Panc1 (cell line): Measurements from ENCODE around the gene NPY4R.
"Not testable (repeated sequence)": the region's sequence is repeated elsewhere in the genome, so short reads cannot be mapped to it uniquely, and the experiment has no call there.

Experiments
- POLR2AphosphoS5 ChIP-seq: IDR thresholded peaks from 2 replicates; pipeline ENCODE4 v1.6.1; 2012; ENCODE audit warnings: mild to moderate bottlenecking, low read depth, low read length, moderate library complexity
- TF ChIP-seq, protein P1 (sequence below): fragments of 450-650 bp; IDR thresholded peaks from 2 replicates; pipeline ENCODE4 v1.5.1; 2017; ENCODE audit warnings: mild to moderate bottlenecking
- TF ChIP-seq, protein P2 (sequence below), 2 experiments: IDR thresholded peaks; 2 replicates each; pipeline ENCODE4 v1.6.1; 2011 to 2012; ENCODE audit warnings: low read depth in 2 of 2, control low read depth in 1 of 2, low read length in 1 of 2, mild to moderate bottlenecking in 1 of 2, moderate library complexity in 1 of 2; ENCODE audit not compliant: insufficient read depth in 1 of 2

DNA sequence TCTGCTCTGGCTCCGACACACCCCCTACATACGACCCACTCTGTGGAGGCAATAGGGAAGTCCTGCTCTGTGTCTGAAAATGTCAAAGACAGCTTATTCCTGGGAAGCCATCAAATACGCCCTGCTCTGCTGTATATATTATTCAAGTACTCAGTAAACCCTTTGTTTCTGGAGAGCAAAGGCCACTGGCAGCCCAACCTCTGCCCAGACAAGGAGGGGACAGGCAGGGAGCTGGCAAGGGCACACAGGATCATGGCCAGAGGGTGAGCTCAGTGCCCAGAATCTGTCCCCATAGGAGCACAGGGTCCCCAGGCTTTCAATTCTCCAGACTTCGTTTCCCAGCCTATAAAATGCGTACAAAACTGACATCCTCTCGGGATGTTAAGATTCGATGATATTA lies 47.0 kb upstream of the NPY4R start:
- TF ChIP-seq, protein P1, sequence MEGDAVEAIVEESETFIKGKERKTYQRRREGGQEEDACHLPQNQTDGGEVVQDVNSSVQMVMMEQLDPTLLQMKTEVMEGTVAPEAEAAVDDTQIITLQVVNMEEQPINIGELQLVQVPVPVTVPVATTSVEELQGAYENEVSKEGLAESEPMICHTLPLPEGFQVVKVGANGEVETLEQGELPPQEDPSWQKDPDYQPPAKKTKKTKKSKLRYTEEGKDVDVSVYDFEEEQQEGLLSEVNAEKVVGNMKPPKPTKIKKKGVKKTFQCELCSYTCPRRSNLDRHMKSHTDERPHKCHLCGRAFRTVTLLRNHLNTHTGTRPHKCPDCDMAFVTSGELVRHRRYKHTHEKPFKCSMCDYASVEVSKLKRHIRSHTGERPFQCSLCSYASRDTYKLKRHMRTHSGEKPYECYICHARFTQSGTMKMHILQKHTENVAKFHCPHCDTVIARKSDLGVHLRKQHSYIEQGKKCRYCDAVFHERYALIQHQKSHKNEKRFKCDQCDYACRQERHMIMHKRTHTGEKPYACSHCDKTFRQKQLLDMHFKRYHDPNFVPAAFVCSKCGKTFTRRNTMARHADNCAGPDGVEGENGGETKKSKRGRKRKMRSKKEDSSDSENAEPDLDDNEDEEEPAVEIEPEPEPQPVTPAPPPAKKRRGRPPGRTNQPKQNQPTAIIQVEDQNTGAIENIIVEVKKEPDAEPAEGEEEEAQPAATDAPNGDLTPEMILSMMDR = not testable (repeated sequence)
- TF ChIP-seq POLR2AphosphoS5 = not testable (repeated sequence)
- TF ChIP-seq, protein P2, sequence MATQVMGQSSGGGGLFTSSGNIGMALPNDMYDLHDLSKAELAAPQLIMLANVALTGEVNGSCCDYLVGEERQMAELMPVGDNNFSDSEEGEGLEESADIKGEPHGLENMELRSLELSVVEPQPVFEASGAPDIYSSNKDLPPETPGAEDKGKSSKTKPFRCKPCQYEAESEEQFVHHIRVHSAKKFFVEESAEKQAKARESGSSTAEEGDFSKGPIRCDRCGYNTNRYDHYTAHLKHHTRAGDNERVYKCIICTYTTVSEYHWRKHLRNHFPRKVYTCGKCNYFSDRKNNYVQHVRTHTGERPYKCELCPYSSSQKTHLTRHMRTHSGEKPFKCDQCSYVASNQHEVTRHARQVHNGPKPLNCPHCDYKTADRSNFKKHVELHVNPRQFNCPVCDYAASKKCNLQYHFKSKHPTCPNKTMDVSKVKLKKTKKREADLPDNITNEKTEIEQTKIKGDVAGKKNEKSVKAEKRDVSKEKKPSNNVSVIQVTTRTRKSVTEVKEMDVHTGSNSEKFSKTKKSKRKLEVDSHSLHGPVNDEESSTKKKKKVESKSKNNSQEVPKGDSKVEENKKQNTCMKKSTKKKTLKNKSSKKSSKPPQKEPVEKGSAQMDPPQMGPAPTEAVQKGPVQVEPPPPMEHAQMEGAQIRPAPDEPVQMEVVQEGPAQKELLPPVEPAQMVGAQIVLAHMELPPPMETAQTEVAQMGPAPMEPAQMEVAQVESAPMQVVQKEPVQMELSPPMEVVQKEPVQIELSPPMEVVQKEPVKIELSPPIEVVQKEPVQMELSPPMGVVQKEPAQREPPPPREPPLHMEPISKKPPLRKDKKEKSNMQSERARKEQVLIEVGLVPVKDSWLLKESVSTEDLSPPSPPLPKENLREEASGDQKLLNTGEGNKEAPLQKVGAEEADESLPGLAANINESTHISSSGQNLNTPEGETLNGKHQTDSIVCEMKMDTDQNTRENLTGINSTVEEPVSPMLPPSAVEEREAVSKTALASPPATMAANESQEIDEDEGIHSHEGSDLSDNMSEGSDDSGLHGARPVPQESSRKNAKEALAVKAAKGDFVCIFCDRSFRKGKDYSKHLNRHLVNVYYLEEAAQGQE (IDR thresholded peaks at IDR 0.05; ENCODE audit: insufficient read depth in 1 of 2, low read depth in 2 of 2, low read length in 1 of 2) = not testable (repeated sequence)
